ENCODE results near the gene FOXE3.

DNA sequence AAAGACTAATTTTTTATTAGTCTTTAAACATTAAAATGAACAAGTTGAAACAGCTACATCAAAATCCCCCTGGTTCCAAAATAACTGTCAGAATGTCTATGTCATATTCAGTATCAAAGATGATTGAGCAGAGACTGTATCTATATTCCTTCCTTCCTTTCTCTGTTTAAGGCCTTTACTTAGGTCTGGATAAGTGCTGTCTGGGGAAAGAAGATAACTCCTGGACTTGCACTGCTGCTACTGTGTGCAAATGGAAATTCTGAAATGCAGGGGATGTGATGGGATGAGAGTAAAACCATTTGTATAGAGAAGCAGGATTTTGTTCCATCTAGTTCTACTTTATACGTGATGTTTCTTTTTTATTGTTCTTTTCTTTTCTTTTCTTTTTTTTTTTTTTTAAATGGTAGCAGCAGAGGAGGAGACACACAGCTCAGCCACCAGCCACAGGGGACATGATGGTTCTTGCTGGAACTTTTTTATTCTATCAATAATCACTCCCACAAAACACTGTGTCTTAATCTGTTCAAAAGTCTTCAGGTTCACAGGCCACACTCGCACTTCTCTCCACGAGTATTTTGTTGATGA is 33.6 kb upstream of the FOXE3 start:
- TF ChIP-seq CTCF (IDR thresholded peaks at IDR 0.05) (no peak), POLR2A (IDR thresholded peaks at IDR 0.05) (no peak)
